ENCODE measurements around the gene CNRIP1.

The CNRIP1 gene

GRCh38 chr2:68250196-68250595, 69.6 kb downstream of the CNRIP1 start:
- no peak for DNase-seq

GRCh38 chr2:68248806-68249205, 70.9 kb downstream of the CNRIP1 start:
- no peak for DNase-seq

DNA sequence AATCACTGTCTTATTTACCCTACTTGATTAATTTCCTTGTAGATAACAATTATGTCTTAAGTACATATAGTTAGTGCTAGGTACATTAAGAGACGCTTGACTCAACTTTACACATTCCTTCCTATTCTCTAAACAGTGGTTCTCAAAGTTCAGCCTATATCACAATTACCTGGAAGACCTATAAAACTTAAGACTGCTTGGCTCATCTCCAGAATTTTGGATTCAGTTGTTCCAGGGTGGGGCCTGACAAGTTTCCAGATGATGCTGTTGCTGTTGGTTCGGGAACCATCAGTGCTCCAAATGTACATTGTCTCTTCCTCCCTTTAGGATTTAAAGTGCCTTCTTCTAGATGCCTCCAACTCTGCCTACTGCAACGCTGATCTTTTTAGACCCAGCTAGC, 71.4 kb downstream of the CNRIP1 start:
- no peak for DNase-seq

GRCh38 chr2:68246396-68246795, 73.4 kb downstream of the CNRIP1 start:
- DNase-seq, result no peak

- no peak for DNase-seq
Observed at GRCh38 chr2:68245672-68246071, 74.1 kb downstream of the CNRIP1 start.

DNA sequence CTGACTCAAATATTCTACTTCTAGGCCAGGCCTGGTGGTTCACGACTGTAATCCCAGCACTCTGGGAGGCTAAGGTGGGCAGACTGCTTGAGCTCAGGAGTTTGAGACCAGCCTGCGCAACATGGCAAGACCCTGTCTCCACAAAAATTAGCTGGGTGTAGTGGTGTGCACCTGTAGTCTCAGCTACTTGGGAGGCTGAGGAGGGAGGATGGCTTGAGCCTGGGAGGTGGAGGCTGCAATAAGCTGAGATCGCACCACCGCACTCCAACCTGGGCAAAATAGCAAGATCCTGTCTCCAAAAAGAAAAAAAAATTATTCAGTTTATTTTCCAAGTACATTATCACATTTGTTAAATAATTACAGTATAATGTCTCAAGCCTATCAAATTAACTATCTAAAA, 74.7 kb downstream of the CNRIP1 start:
- no peak for DNase-seq

- DNase-seq, result no peak
Observed at GRCh38 chr2:68244456-68244855, 75.3 kb downstream of the CNRIP1 start.

Measured in activated CD4-positive, alpha-beta T cell treated with anti-CD3 and anti-CD28 coated beads, Interleukin-10, Interleukin-2, amounts not matched to agents 100 ng/mL and 50 ng/mL, durations not matched to agents 16 hours and 8 hours (primary cell).